Transverse colon (tissue), 4 donors: ENCODE measurements around the gene STAT5B.

Experiments used
- EP300 ChIP-seq: sonication (generic); formaldehyde crosslinking; IDR thresholded peaks from one replicate; pipeline ENCODE4 v1.6.1; 2017; ENCODE audit warnings: antibody characterized with exemption, low read depth
- POLR2A ChIP-seq: fragments of 450-650 bp; IDR thresholded peaks from one replicate; pipeline ENCODE4 v1.6.1; 2016; ENCODE audit warnings: antibody characterized with exemption, mild to moderate bottlenecking, moderate library complexity
- POLR2AphosphoS5 ChIP-seq, 3 donors: sonication (generic); formaldehyde crosslinking; IDR thresholded peaks; one replicate each; pipeline ENCODE4 v1.6.1; 2016; ENCODE audit warnings: antibody characterized with exemption in 3 of 3
- TF ChIP-seq, protein P1 (sequence below), 5 experiments: fragments of 200-600 bp in 3 of 5; fragments of 450-650 bp in 2 of 5; sonication (generic) in 3 of 5; IDR thresholded peaks; 1 replicate in 2 of 5; 2 replicates in 3 of 5; pipeline ENCODE4 v1.5.1; 2016 to 2017; ENCODE audit warnings: antibody characterized with exemption in 5 of 5, inconsistent platforms in 3 of 5, mild to moderate bottlenecking in 2 of 5, moderate library complexity in 1 of 5

- TF ChIP-seq, protein P1, sequence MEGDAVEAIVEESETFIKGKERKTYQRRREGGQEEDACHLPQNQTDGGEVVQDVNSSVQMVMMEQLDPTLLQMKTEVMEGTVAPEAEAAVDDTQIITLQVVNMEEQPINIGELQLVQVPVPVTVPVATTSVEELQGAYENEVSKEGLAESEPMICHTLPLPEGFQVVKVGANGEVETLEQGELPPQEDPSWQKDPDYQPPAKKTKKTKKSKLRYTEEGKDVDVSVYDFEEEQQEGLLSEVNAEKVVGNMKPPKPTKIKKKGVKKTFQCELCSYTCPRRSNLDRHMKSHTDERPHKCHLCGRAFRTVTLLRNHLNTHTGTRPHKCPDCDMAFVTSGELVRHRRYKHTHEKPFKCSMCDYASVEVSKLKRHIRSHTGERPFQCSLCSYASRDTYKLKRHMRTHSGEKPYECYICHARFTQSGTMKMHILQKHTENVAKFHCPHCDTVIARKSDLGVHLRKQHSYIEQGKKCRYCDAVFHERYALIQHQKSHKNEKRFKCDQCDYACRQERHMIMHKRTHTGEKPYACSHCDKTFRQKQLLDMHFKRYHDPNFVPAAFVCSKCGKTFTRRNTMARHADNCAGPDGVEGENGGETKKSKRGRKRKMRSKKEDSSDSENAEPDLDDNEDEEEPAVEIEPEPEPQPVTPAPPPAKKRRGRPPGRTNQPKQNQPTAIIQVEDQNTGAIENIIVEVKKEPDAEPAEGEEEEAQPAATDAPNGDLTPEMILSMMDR (IDR thresholded peaks at IDR 0.05), result no peak
- TF ChIP-seq POLR2AphosphoS5 (IDR thresholded peaks at IDR 0.05) (no peak), POLR2A (no peak), EP300 (no peak)
Observed at GRCh38 chr17:42255445-42255844, 20.7 kb downstream of the STAT5B start.
